ENCODE results near the gene CDKAL1. TPM values are rescaled to one million over a fixed set of nuclear protein-coding genes. Genes with fewer than 3 reads are reported as not detected.

CDKAL1 gene
- total RNA-seq, 1 experiment from 2014 or later, result 22.3 TPM

DNA sequence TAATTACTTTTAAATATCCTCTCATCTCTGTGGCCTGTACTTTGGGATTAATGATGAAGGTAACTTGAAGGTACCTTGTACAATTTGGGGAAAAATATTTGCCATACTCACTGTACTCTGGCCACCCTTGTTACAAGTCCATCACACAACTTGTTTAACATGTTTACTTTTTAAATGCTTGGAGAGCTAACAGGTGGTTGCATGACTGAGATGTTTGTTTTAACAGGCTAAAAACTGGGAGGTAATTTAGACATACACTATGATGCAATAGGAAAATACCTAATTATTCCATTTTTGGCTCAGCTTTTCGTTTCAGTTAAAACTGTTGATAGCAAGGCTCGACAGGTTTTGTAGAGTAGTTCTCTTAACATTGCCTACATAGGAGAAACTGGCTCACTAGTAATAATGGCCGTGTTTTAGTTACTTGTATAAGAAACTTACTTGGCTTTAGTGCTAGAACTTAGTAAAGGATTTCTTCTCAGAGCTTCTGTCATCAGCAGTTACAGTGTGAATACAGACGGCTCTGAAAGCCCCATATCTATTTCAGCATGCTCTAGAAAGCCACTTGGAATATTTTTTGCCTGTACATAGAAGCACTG is 569.5 kb downstream of the CDKAL1 start:
- DNase-seq (ENCODE audit: low read depth), result no peak

DNA sequence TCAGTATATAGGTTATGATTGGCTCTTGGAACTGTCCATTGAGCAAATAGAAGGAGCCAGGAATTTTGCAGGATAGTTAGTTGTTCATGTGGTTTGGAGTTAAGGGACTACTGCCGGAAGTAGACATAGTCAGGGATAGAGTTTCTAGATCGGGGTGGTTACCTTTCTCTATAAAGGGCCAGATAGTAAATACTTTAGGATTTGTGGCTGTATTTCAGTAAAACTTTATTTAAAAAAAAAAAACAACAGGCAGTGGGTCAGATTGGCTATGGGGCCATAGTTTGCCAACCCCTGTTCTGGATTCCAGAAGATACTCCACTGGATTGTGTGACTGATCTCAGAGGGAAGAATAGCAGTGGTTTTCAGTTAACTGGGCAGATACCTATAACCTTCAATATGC is 570.0 kb downstream of the CDKAL1 start:
- no peak for DNase-seq (ENCODE audit: low read depth)

DNA sequence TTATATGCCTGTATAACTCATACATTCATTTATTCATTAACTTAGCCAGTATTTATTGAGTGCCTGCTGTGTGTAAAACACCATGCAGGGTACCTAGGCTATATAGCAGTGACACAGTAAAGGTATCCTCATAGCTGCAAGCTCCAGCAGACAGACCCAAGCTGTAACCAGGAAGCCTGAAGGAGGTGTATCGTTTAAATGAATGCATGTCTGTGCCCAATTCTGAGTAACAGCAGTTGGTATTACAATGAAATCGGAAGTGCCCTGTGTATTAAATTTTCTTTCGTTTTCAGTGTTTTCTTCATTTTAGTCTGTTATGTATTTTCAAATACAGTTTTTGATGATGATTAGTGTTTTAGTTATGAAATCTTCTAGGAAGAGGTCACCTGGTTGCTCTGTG is 573.5 kb downstream of the CDKAL1 start:
- DNase-seq (ENCODE audit: low read depth), result no peak

DNA sequence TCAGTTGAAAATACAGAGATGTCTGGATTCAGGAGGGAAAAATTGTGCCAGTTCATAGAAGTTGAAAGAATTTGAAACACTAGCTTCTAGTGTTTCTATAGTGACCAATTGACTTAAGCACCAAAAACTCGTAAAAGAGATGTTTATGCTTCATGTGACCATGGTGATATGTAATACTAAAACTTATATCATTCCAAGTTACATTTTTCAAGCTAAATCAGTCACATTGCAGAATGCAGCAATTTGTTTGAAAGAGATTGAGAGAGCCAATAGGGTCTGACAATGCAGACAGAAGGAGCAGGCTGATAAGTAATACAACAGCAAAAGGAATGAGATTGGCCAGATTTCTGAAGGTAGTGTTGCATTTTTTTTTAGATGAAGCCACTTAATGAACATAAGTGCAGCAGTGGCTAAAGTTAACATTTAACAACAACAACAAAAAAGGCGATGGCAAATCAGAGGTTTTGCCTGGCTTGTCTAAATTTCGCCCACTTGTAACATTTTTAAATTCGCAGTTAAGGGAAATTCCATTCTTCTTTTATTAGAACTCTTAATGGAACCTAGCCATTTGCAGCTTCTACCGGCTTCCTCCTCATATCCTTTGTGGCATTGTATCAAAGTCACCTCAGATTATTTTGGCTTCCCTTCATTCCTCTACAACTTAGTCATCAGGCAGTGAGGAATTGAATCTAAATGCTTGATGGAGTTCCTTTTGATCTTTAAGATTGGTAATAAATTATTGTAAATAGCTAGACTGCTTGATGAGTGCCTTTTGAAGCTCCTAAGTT is 575.3 kb downstream of the CDKAL1 start:
- peak; percentile 92 for DNase-seq (ENCODE audit: low read depth)

DNA sequence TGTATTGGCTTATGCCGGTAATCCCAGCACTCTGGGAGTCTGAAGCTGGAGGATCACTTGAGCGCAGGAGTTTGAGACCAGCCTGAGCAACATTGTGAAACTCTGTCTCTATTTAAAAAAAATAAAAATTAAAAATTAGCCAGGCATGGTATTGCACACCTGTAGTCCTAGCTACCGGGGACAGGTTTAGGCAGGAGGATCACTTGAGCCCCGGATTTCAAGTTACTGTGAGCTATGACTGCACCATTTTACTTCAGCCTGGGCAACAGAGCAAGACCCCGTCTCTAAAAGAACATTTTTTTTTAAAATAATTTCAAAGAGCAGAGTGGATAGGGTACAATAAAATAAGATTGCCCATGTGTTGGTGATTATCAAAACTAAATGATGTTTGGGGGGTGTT is 576.4 kb downstream of the CDKAL1 start:
- DNase-seq (ENCODE audit: low read depth), result no peak

DNA sequence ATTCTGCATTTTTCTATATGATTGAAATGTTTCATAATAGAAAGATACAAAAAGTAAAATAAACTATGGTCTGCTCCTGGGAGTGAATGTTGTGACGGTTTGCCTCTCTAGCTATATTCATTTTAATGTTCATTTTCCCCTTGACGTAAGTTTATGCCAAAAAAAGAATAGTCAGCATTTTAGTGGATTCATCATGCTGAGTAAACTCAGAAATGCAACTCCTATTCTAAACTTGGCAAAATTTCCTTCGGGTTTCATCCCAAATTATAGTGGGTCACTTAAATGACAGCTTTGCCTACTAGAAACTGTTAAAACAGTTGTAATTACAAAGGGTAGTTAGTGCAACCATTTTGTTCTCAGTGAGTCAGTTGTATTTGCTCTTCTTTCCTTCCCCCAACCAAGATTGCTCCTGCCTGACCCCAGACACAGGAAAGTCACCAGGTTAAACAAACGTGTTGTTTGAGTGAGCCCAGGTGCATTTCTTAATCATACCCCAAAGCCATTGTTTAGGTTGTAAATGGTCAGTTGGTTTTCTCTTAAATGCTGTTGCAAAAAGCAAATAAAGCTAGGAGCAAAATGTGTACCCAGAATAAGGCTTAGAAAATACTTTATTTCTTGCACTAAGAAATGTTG is 577.0 kb downstream of the CDKAL1 start:
- DNase-seq (ENCODE audit: low read depth), result peak; percentile 29

DNA sequence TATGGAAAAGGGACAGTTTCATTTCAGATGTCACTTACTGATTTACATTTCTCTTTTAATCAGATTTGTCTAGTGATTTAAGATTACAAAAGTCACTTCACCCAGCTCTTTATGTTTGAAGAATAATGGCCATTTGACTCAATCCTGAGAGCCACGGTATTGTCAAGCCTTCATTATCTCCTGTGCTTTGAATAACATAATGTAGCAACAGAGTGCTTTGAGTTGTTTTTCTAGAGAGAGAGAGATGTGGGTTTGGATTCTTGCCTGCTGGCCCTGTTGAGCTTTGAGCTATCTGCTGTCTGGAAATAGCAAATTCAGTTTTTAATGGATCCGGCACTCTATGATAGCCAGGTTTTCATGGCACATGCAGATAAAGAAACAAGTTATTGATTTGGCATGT is 580.9 kb downstream of the CDKAL1 start:
- DNase-seq (ENCODE audit: low read depth), result peak; percentile 65

DNA sequence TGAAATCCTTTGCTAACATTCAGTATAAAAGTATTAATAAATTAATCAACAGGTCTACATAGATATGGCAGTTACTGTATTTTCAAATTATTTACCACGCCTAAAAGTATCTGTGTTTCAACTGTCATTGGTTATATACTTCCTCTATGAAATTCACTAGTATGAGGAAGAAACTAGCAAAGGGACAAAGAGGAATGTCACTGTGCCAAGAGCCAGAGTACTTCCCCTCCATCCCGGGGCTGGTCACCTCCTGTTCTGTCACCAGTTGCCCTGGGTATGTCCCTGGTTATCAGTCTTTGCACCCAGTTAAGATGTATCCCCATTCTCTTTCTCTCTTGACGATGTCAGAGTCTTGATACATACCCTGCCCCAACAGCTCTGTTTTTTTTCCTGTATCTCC is 582.5 kb downstream of the CDKAL1 start:
- DNase-seq (ENCODE audit: low read depth), result no peak

DNA sequence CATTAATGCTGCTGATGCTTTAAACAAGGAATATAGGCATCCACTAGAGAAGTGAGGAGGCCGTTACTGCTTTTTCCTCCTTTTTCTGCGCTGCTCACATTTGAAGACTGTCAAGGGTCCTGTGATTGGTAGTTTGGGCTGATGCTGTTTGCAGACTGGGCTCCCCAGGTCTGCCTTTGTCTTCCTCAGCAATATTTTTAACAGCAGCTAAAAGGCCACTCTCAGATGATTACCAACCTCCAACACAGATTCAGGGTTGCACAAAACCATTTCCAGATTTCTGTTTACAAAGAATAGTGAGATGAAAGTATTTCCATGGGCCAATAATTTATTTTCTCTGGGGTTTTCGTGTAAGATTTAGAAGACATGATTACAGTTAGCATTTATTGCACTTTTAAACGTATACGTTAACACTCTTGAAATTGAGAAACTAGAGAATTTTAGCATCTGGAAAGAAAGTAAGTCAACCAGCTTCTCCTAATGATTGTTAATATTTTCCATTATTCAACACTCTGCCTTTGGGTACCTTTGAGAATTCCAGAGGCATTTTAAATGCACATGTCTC is 584.0 kb downstream of the CDKAL1 start:
- no peak for DNase-seq (ENCODE audit: low read depth)

DNA sequence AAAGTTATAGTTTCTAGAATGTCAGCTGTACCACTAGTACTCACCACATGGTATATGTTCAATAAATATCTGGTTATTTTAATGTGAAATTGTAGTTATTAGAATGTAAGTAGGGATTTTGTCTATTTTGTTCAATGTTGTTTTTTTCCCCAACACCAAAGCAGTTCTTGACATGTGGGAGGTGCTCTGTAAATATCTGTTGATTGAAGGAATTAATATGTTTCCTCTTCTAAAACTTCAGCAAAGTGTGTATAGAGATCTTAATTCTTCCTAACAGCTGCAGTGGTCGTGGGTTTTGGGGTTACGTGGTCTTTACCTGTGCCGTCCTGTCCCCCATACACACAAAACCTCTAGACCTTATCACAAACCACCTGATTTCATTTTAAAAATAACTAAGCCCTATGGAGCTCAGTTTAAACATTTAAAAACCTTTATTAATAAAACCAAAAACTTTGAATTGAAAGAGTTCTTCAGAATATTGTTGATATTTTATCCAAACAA is 587.4 kb downstream of the CDKAL1 start:
- DNase-seq (ENCODE audit: low read depth), result no peak

DNA sequence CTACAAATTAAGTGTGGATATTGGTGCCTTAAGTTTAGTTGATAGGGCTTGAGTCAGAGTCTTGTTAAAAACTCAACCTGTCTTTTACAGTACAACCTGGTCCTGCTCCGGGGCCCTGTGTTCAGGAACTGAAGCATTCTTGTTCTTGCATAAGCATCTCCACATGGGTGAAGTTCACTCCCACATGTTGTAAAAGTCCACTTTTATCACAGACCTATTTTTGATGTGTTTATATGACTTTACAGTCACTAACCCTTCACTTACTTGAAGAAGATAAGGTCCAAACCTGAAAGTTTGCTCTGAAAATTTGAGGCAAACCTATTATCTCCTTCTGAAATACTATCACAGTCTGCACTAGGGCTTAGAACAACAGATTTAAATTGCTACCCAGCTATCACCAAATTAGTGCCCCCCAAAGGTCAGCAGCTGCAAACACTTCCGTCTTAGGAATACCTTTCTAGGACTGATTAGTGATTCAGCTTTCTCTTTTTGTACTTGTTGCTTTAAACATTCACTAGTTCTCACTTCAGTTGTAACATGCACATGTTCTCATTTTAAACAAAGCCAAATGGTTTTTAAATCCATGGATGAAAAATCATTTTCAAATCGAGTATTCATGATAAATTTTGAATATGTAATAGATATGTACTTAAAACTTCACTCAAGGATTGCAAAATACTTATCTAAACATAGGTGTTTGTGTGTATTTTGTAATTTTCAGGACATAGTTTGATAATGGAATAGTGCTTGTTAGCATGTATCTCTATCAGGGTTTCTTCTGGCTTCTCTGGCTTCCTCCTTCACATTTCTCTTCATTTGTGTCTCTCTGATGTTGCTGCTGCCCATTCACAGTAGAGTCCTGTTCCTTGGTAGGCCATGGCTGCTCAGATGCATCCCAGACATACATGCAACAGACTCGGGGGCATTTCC is 589.5 kb downstream of the CDKAL1 start:
- DNase-seq (ENCODE audit: low read depth), result no peak

DNA sequence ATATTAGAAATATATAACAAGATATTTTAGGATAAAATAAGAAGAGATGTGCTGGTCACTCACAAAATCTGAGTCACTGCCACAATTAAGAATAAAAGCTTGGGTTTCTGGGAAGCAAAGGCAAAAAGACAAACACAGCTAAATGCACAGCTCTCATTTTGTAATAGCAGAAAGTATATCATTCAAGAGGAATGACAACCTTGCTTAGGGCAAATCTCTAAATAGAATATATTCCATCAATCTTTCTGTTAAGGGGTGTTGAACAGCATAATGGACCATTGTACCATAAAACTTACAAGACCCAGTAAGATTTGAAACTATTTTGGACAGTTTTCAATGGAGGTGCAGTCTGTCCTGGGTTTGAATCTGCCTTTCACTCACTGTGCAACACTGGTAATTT is 594.3 kb downstream of the CDKAL1 start:
- DNase-seq (ENCODE audit: low read depth), result peak; percentile 32

DNA sequence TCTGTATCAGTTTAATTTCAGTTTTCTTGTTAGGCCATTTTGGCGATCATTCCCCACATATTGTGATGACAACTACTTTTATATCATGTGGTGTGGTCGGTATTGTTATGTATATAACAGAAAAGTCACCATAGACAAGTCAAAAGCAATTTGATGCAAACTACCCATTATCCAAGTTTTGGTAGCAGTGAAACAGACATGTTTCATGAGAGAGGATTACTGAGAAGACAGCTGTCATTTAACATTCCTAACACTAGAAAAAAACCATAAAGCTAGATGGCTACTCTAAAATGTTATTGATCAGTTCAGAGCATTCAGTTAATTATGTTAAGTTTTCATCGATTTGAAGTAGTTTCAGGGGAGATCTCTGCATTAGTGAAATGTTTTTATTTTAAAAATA is 597.1 kb downstream of the CDKAL1 start:
- no peak for DNase-seq (ENCODE audit: low read depth)

DNA sequence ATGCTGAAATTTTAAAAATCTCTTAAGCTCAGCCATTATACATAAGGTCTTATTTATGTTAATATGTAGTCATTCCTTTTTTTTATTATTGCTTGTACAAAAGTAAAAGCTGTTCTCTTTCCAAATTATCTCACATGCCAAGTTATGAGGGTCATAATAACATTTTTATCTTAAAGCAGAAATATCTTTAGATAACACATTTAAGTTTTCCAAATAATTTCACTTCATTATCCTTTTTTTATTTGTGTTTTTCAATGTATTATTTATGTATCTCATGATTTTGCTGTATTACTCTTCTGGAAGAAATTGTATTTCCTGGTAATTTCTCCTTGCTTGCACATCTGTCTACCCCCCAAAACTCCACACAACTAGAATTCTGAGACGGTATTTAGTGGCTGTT is 598.2 kb downstream of the CDKAL1 start:
- no peak for DNase-seq (ENCODE audit: low read depth)

DNA sequence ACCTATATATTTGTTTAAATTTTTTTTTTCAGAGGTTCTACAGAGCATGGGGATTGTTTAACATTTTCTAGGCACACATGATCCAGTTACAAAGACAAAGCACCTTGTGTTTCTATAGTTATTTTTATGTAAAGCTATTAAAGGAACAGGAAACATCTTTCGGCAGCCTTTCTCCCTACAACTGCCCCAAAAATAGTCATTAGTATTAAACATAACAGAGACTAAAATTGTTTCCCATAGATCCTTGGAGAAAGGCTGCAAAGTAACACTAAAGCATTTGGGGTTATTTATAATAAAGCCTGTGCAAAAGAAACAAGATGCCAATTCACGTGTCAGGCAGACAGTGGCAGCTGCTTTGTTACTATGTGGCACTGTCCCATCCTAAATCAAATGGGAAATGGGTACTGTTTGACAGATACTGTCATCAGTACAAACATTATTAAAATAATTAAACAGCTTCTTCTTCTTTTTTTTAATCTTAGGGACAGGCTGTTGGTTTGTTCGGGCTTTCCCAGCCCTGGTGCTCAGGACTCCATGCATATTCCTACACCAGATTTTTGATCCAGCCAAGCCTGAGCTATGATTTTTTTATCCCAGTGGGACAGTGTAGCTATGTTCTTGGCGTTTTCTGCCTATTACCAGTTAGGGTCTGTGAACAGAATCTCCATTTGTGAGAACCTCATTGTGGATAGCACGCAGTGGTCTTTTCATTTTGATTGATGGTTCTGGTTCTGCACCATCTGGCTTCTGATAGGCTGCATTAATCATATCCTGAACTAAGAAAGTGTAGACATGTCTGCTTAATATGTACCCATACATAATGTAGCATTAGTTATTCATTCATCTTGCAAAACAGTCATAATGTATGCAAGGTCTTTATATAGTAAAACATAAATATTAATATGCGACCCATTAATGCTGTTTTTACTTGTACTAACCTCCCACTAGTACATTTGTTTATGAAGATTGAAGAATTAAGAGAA is 598.9 kb downstream of the CDKAL1 start:
- DNase-seq (ENCODE audit: low read depth), result no peak

DNA sequence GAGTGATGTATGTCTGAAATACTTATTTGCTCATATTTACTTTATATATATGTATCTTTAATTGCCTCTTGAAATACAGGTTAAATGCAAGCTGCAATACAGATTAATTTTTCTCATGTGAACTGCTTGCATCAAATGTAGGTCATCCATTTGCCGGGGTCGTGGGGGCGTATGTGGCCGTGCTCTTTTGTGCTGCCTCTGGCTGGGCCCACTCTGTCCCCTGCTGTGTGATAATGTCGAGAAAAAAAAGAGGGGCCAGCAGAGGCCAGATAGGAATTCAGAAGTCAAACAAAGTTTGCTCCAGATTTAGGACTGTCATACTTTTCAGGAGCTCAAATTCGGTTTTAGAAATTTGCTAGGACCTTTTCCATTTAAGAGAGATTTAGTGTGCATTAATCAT is 599.6 kb downstream of the CDKAL1 start:
- DNase-seq (ENCODE audit: low read depth), result no peak

DNA sequence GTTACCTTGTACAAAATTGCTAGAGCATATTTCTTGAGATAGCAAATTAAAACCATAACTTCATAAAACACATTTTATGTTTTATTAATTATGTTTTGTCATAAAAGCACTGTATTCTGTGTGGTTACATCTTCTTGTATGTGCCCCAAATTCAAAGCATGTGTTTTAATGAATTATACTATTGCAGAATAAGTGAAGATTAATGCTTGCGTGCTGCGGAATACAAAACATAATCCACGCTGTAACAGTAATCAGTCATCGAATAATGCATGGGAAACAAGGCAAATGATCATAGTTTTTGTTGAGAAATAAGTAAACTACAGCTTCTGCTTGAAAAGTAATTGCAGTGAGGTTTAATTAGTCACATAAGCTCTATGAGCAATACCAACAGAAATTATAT is 600.1 kb downstream of the CDKAL1 start:
- DNase-seq (ENCODE audit: low read depth), result no peak

DNA sequence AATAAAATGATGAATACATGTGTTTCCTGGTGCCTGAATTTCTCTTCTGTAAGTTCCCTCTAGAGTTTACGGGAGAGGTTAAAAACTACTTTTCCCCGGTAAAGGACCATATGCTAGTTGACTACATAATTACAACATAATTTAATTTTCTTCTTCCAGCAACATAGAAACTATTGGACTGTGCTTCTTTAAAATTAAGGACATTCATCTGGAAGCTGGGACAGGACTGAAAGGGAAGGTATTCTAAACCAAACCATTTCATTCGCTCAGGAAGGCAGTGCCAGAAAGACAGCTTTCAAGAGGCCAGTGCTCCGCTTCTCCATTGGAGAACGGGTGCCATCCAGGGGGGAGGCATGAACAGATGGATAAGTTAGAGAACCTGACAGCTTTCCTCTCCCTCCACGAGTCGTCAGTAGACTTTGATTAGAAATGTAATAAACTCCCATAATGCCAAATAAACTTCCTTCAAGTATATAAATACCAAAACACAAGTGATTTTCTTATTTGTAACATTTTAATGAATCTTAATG is 601.3 kb downstream of the CDKAL1 start:
- no peak for DNase-seq (ENCODE audit: low read depth)

DNA sequence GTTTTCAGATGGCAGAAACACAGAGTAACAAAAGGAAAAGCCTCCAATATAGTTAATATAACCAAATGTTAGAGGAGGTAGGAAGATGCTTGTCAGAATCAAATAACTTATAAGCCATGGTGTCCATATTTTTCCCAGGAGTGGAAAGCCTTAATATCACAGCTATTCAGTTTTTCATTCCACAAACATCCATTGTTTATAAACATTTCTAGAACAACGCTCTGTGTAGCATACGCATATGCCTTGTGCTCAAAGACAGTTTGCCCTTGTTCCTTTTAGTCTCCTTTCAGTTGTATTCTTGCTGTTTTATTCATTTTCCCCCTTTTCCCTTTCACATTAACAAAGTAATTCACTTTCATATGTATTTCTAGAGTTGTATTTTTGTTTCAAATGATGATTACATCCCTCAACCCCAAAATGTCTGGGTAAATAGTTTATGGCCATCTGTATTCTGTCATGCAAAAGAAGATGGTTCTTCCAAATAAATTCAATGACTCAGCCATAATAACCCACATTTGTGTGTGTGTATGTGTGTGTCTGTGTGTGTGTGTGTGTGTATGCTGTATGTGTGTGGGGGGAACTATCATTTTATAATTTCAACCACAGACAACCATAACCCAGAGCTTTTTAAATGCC is 603.6 kb downstream of the CDKAL1 start:
- peak; percentile 56 for DNase-seq (ENCODE audit: low read depth)

Measured in RPMI7951 (cell line).